ENCODE results near the gene METTL1.
A peak's percentile ranks its signal among the peaks of the same experiment; 100 is the strongest.

Gene METTL1

DNA sequence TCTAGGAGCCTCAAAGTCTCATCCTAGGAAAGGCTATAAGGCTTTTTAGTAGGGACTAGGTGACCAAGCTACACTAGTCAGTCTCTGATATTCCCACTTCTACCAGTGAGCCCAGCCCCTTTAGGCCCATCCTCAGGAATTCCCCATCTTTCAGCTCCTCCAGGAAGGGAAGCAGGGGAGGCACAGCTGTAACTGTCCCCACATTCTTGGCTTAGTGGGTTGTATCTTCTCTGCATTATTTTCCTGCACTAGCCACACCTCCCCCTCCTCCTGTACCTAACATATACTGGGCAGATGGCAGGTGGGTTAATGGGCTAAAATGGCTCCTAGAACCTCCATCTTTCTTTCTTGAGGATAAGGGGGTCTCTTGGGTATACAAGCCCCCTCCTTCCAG is 4.6 kb downstream of the METTL1 start:
- no peak for DNase-seq

DNA sequence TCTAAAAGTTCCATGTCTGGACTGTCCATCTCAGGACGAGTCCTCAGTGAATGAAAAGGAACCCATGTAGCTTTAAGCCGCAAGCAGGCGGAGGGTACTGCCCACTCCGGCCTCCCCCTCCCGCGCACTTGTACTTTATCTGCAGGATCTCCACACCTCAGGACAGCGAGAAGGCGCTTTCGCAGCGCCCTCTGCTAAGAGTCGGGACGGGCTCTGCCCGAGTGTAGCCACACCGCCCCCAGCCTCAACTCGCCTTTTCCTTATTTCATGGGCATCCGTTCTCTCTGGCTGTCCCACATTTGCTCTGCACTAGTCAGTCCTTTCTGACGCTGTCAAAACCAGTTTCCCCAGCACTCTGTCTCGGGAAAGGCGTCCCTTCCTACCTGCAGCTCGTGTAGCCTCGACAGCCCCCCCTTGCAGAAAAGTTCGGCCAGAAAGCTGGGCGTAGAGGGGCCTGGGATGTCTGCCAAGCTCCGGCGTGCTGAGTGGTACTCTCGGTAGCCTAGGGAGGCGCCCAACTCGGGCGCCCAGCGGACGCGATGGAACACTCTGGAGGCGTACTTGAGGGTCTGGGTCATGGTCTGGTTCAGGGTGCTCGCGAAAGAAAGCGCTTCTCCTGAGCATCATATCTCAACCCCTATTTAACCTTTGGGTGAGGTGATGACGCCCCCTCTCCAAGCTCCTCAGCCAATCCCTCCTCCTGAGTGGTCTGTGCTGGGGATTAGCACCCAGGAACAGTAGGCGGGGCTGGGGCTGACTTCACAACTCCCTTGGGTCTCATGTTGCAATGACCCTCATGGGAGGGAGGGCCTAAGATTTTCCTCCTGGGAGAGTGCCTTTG is 5.2 kb downstream of the METTL1 start, which contains the start of gene CYP27B1:
CYP27B1 (minus strand) TSS at position 615 of the 841 bp plus-strand sequence; CDS start at position 578, 37 bp downstream.
- no peak for DNase-seq

DNA sequence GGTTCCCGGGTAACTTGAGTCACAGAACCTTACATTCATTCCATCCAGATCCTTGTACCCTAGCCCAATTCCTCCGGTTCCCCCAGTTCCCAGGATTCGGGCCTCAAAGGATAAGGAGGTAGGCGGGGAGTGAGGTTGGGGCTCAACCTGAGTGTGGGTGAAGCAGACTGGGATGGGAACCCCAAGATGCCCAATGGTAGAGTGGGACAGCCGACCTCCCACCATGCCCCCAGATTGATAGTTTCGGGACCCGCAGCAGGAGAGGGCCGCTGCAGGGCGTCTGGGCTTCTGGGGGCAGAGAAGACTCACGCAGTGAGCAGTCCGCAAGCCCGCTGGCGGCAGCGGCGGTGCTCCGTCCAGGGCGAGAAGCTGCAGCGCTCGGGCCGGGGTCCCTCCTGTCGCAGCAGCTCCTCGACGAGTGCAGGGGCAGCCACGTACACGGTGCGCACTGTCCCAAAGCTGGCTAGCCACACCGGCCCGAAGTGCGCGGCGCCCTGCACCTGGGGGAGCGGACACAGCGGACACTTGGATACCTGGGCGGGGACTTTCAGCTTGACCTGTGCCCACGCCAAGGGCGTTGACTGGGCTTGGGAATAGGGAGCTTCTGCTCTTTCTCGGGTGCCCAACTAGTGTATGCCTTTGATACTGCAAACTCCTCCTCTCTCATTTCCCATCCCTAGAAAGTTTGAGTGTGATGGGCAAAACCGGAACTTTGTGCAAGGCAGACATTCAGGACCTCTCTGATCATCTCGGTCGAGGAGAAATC is 6.0 kb downstream of the METTL1 start:
- DNase-seq: no peak

DNA sequence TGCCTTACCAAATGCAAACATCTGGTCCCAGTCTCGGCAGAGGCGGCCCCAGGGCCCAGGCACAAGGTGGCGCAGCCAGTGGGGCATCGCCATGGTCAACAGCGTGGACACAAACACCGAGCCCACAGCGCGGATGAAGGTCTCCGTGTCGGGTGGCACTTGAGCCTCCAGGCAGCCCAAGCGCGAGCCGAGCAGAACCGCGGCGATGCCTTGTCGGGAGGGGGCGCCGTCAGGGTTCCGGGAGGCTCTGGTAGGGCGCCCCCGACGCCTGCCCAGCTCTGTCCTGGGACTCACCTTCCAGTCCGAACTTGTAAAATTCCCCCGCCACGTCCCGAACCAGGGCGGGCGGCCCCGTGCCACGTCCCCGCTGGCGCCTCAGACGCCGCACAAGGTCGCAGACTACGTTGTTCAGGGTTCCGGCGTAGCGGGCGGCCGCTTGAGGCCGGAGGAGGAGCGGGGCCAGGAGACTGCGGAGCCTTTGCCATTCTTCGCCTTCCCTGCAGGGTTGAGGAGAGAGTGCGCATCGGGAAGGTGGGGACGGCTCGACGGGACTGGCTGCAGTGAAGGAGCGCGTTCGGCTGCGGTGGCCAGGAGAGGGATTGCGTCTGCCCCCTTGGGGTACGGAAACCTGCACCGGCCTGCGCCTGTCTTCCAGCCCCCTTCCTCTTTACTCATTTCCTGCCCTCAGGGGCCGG is 6.8 kb downstream of the METTL1 start:
- peak in 3 of 4 experiments; percentile 34 to 39 (median 34) for DNase-seq

DNA sequence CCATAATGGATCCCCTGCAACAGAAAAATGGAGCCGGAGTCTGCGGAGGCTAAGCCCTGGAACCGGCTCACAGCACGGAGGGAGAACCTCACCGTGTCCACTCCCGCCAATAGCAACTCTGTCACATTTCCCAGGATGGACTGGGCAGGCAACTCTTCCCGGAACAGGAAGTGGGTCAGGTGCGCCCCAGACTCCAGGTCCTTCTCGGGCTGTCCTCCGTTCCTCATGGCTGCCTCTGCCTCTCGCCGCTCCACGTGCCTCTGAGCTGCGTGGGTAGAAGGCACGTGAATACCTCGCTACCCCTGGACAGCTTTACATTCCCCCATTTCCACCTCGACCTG is 7.3 kb downstream of the METTL1 start:
- no peak for DNase-seq

DNA sequence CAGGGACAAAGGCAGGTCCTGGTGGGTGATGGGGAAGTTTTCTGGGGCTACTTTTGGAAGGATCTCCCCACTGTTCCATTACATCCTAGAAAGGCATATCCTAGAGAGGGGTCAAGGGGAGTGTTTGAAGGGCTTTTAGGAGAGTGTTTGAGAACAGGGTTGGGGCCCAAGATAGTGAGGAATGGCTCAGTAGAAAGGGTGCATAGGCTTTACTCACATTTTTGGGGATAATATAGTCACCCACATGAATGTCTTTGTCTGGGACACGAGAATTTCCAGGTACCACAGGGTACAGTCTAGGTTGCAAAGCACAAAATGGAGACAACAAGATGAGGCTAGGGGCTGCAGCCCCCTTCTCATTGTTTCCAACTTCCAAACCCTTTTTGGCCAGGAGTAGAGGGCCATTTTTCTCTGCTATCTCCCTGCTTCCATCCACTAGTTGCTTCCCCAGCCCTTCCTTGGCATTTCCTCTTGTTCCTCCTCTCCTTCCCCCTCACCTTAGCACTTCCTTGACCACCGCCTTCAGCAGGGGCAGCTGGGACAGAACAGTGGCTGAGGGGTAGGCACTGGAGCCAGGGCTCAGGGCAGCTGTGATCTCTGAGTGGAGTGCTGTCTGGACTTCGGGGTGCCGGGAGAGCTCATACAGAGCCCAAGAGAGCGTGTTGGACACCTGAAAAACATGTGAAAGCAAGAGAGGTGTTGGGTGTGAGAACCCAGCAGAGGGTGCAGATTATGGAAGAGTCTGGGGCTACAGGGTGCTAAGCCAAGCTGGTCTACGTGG is 7.8 kb downstream of the METTL1 start:
- DNase-seq: no peak

DNA sequence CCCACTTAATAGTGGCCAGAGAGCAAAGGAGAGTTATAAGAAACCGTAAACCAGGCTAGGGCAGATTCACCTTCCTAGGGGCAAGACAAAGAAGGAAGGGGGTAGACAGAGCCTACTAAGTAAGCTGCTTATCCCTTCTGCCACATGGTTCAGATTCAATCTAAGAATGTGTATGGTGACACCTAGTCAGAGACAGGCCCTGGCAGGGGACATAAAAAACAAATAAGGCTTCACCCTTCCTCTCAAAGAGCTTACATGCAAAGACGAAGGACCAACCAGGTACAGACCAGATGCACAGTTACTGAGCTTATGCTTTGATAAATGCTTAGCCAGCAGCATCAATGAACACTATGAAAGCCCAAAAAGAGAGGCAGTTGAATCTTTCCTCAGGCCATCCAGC is 9.4 kb downstream of the METTL1 start:
- DNase-seq: no peak

DNA sequence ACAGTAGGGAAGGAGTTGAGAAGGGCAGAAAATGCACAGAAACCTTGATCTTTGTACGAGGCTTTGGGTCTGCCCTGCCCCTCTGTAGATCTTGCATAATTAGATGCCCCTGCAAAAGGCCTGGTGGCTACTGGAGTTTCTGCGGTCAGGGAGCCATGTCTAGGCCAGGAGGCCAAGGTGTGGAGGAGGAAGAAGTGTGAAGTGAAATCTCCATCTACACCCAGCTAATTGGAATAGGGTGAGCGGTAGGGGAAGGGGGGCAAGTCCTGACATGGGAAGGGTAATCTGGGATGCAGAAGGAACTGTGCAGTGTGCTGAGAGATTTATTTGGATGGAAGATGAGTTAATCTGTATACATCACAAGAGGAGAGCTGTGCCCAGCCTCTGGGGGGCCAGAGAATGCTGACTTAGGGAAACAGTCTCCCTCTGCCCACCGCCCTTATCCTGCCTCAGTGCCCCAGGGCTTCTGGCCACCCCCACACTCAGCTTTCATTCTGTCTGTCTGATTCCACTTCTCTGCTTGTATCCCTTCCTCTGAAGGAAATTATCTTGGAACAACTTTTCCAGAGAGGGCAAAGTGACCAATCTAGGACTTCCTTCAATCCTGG is 10.4 kb downstream of the METTL1 start:
- no peak for DNase-seq

DNA sequence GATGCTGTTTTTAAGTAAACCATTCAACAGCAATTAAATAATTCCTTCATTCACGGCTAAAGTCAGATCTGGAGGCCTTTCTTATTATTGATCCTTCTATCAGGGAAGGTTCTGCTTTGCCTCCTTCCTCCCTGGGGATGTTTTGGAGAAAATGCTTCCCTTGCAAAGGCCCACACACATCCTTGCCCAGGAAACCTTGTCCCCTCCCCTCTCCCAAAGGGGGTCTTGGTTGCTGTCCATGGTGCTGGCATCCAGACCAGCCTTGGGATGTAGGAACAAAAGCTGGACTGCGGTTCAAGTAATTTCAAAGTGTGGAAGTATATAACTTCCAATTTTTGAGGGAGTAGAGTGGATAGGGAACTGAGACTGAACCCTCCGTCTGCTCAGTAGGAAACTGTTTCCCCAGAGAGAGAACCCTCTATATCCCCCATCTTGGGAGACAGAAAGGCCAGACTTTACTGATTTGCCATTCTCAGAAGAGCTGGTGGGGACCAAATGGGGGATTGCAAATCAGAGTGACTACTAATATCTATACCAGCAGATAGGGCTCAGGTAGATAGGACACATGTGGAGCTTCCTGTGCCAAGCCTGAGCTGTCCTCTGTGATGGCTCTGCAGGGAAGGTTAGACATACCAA is 11.4 kb downstream of the METTL1 start:
- no peak for DNase-seq

DNA sequence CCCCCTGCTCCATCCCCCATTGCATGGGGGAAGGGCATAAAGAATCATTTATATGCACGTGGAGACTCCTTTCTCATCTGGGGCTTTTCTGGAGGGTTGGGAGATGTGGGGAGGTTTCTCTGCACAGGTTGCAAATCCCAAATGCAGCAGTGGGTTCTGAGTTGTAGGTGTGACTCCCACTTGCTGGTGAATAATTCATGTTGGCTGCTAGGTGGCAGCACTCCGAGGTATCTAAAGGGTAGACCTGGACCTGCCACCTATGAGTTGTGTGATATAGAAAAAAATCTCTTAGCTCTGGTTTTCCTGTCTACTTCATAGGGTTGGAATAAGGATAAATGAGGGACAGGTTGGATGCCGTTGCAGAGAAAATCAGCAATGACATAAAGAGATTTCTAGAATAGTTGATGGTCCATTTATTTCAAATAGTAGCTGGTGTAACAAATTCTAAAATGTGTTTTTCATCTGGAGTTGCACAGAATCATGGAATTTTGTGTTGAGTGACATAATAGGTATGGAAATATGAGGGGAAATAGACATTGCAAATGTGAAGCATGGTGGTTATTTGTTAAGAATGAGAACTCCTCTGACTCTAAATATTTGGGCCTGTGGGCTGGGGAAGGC is 12.4 kb downstream of the METTL1 start:
- peak in 1 of 4 experiments; percentile 26 for DNase-seq

DNA sequence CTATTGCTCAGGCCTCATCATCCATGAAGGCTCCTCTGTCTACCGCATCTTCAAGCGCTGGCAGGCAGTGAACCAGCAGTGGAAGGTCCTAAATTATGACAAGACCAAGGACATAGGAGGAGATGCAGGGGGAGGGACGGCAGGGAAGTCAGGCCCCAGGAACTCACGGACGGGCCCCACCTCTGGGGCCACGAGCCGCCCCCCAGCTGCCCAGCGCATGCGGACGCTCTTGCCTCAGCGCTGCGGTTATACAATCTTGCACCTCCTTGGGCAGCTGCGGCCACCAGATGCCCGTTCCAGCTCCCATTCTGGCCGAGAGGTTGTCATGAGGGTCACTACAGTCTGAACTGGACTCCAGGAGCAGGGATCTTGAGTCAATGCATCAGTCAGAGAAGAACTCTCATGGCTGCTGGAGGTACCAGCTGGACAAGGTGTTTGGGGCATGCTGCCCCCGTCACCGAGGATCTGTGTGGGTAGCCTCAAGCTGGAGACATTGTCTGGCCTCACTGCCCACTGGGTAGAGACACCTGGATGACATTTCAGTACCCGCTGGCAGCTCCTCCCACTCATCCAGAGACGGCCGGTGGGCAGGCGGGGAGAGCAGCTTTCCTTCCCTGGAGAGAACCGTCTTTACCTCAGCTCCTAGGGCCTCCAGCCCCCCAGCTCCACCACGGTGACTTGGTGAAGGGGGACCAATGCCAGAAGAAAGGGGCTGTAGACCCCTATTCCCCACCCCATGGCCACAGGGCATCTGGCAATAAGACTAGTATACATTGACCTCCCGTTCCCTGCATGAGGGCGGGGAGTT is 13.1 kb downstream of the METTL1 start:
- no peak for DNase-seq

DNA sequence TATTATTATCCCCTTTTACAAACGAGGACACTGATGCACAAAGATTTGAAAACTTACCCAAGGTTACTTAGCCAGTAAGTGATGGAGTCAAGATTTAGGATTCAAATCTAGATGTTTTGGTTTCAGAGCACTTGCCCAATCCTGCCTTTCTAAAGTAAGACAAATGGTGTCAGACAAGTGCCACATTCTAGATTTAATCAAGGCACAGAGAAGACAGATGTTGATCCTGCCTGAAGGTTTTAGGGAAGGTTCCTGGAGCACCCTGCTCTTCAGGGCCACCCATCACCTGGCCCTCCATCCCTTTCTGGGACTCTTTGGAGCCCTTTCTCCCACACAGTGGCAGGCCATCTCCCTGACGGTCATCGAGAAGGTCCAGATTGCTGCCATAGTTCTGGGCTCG is 14.1 kb downstream of the METTL1 start:
- no peak for DNase-seq

DNA sequence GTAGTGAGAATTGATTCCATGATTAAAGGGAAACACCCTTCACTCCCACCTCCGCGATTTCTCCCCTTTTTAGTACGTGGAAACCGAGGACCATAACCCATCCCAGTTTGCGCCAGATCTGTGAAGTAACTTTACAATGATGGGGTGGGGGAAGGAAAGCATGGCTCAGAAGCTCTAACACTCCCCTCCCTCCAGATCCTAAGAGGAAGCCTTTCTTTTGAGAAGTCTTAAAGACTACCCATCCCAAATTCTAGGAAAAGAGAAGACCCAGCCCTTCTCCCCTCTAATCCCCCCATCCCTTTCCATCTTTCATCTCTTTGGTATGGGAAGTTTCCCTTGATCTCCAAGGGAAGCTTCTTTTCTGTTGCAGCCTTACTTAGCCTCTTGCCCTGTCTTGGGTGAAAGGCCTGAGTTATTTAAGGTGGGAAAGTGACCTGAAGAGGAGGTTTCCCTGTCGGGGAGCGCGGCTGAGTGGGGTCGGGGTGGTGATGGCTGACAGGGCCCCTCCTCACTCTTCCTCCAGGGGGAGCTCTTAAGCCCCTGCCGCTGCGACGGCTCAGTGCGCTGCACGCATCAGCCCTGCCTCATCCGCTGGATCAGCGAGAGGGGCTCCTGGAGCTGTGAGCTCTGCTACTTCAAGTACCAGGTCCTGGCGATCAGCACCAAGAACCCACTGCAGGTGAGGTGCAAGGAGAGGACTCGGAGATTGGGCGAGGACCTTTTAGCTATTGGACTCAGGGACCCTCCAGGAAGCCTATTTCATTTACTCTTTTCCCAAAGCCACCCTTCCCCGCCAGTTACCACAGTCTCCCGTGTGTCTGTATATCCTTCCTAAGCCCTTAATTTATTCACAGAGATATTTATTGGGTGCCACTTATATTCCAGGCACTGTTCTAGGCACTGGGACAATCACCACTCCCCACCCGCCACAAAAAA is 15.2 kb downstream of the METTL1 start:
- peak; percentile 28 to 59 (median 44) for DNase-seq

DNA sequence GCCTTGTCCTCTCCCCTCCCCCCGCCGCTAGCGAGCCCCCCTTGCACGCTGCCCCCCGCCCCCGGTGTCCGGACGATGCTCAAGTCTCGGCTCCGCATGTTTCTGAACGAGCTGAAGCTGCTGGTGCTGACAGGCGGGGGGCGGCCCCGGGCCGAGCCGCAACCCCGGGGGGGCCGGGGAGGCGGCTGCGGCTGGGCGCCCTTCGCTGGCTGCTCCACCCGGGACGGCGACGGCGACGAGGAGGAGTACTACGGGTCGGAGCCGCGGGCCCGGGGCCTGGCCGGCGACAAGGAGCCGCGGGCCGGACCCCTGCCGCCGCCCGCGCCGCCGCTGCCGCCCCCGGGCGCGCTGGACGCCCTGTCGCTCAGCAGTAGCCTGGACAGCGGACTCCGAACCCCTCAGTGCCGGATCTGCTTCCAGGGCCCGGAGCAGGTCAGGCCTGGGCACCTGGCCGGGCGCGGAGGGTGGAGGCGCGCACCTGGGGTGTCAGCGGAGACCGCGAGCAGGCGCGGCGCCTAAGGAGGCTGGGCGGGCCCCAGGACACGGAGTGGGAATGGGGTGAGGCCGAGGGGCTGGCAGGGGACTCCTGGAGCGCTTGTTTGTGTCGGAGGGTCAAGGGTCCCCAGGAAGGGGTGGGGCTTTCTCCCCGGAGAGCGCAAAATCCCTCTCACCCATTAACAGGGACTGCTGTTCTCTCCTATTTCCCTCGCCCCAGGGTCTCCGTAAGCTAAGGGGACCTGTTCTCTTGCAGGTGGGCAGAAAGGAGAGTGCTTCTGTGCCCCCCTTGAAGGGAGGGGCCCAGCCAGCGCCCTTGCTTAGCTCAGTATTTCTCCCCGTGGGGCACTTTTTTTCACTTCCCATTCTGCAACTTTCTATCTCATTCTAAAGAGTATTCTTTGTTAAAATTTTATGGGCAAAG is 16.2 kb downstream of the METTL1 start:
- peak in 1 of 4 experiments; percentile 26 for DNase-seq

DNA sequence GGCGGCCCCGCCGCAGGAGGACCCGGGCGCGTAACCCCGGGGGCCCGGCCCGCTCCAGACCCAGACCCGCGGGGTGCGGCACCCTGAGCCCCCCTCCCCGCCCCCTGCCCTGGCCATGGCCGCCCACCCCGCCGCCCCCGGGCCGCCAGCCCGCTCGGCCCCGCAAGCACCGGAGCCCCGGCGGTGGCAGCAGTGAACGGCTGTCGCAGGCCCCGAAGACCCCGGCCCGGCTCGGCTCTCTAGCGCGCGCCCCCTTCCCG is 16.8 kb downstream of the METTL1 start:
- no peak for DNase-seq

DNA sequence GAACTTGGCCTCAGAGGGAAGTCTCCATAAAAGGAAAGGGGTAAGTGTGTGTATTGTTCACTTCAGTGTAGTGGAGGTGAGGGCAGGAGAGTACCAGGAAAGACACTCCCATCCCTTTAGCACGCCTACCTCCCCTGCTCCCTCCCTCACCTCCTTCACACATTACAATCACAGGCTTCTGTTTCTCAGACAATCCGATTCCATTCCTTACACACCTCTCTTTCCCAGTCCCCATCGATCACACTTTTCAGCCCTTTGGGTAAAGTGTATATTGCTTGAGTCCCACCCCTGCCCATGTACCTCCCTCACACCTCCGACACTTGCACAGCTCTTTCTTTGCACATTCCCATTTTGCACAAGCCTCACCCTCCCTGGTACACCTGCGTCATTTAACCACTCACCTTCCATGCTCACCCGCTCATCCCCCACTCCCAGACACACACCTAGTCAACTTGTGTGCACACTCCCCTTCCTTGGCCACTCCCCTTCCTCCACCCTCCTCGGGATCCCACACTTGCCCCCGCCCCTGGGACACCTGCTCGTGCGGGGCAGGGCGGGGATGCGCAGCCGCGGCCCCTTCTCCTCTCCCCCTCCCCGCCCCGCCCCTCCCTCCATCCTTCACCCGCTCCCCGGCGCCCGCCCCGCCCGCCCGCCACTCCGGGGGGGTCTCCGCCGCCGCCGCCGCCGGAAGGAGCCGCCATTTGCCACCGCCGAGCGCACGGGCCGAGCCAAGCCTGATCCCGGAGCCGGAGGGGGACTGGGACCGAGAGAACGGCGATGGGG is 17.3 kb downstream of the METTL1 start, which contains the start of gene MARCHF9:
MARCHF9 (plus strand) TSS at position 693 of the 783 bp plus-strand sequence. CDS start 426 bp downstream, outside the sequence.
- peak; percentile 22 to 80 (median 47) for DNase-seq

DNA sequence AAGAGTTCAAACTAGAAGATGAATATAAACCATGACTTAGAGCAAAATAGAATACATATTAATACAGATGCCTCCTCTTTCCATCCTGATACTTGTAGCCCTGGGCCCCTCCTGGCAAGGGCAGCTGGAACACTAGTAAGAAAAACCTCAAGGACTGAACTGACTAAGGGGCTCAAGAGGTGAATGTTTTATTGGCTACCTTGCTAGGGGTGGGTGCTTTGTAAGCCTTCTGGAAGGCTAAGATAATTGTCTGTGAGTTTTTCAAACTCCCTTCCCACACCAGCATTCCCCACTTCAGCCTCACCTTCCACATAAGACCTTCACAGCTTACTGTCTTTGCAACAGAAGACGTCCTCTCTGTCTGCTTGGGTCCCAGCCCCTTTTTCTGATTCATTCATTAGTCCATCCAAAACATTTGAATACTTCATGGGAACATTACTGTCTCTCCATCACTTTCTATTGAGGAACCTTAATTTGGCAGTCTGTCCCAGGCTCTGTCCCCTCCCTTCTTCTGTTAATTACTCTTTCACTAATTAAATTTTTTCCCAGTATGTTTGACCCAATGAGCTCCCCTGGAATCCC is 18.1 kb downstream of the METTL1 start:
- no peak for DNase-seq
